GM10266 (cell line): ENCODE measurements around the gene TBC1D22A.
"Not testable (repeated sequence)": the region's sequence is repeated elsewhere in the genome, so short reads cannot be mapped to it uniquely, and the experiment has no call there.

Experiments
- DNase-seq: peaks from one replicate; pipeline ENCODE4 v3.0.0; 2012; ENCODE audit errors: extremely low spot score
- CTCF ChIP-seq: IDR thresholded peaks from 2 replicates; pipeline ENCODE4 v1.5.1; 2012; ENCODE audit warnings: mild to moderate bottlenecking, low read depth; ENCODE audit not compliant: control insufficient read depth, insufficient read depth; ENCODE audit errors: missing control alignments

Gene TBC1D22A

GRCh38 chr22:47114813-47115517, 352.5 kb downstream of the TBC1D22A start:
- no peak for DNase-seq
- no peak for TF ChIP-seq CTCF

GRCh38 chr22:47115518-47115890, 353.1 kb downstream of the TBC1D22A start:
- TF ChIP-seq CTCF, result no peak
- DNase-seq, result no peak

GRCh38 chr22:47115921-47116320, 353.5 kb downstream of the TBC1D22A start:
- DNase-seq, result no peak
- no peak for TF ChIP-seq CTCF

- no peak for DNase-seq
- TF ChIP-seq CTCF, result no peak
Measured at GRCh38 chr22:47116426-47117341, 354.2 kb downstream of the TBC1D22A start.

GRCh38 chr22:47117442-47117841, 355.0 kb downstream of the TBC1D22A start:
- DNase-seq, result not testable (repeated sequence)

GRCh38 chr22:47119181-47119580, 356.7 kb downstream of the TBC1D22A start:
- no peak for DNase-seq
- TF ChIP-seq CTCF, result no peak

GRCh38 chr22:47120399-47120798, 357.9 kb downstream of the TBC1D22A start:
- TF ChIP-seq CTCF, result no peak
- DNase-seq, result no peak

- DNase-seq, result no peak
- TF ChIP-seq CTCF, result no peak
Measured at GRCh38 chr22:47121791-47122190, 359.3 kb downstream of the TBC1D22A start.
